Right ventricle myocardium inferior (tissue), 1 donor: ENCODE data around the gene SLC22A13. TPM values are rescaled to one million over a fixed set of nuclear protein-coding genes. Genes with fewer than 3 reads are reported as not detected.
"Not testable (repeated sequence)": the region's sequence is repeated elsewhere in the genome, so short reads cannot be mapped to it uniquely, and the experiment has no call there.

Experiments used
- ATAC-seq: fragments of 200-7000 bp; cut with Tn5 transposase; one replicate; pipeline ENCODE4 v1.9.1; 2020; ENCODE audit warnings: mild to moderate bottlenecking, moderate library complexity
- DNase-seq: peaks from one replicate; pipeline ENCODE4 v3.0.0; 2021; ENCODE audit errors: missing footprints
- intact Hi-C: fragments of 100-400 bp; cut with DNase I; formaldehyde crosslinking; loops from one replicate; pipeline ENCODE4 v1.11.0; 2022
- long read RNA-seq: library from polyadenylated mRNA; unstranded; transcript quantifications from one replicate; pipeline ENCODE4 v2.0.0, GENCODE V29; 2021
- total RNA-seq: library from RNA; stranded (reverse); fragmentation: NEBNext Ultra II Directional; extraction: Animal tissue kit (Norgen Biotek cat#: 25700); gene quantifications from one replicate; pipeline ENCODE4 v1.2.1, GENCODE V29; 2021
- donor health status: DM: no; HTN: yes; CAD: no; lungs with severe emphysema.

SLC22A13 gene, protein sequence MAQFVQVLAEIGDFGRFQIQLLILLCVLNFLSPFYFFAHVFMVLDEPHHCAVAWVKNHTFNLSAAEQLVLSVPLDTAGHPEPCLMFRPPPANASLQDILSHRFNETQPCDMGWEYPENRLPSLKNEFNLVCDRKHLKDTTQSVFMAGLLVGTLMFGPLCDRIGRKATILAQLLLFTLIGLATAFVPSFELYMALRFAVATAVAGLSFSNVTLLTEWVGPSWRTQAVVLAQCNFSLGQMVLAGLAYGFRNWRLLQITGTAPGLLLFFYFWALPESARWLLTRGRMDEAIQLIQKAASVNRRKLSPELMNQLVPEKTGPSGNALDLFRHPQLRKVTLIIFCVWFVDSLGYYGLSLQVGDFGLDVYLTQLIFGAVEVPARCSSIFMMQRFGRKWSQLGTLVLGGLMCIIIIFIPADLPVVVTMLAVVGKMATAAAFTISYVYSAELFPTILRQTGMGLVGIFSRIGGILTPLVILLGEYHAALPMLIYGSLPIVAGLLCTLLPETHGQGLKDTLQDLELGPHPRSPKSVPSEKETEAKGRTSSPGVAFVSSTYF
- total RNA-seq: not detected
- long read RNA-seq: 0 reads

DNA sequence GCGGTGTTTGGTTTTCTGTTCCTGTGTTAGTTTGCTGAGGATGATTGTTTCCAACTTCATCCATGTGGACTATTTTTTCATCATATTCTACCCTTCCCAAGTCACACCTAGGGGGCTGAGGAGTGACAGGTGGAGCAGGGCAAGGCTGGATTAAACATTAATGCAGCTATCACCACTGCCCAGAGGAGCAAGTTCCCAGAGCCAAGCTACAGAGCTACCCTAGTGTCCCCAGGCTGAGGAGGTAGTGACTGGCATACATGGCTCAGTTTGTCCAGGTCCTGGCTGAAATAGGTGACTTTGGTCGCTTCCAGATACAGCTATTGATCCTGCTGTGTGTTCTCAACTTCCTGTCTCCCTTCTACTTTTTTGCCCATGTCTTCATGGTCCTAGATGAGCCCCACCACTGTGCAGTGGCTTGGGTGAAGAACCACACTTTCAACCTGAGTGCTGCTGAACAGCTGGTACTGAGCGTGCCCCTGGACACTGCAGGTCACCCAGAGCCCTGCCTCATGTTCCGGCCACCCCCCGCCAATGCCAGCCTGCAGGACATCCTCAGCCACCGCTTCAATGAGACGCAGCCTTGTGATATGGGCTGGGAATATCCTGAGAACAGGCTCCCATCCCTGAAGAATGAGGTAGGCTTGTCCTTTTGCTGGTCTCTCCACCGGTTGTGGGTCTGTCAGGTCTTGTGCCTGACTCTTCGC, at the start of gene SLC22A13:
Gene SLC22A13 (plus strand): TSS at position 209 of the 704 bp plus-strand sequence. CDS start 49 bp downstream, at position 258.
- intact Hi-C loops: no loop called here
- DNase-seq (no peak), ATAC-seq (no peak)

DNA sequence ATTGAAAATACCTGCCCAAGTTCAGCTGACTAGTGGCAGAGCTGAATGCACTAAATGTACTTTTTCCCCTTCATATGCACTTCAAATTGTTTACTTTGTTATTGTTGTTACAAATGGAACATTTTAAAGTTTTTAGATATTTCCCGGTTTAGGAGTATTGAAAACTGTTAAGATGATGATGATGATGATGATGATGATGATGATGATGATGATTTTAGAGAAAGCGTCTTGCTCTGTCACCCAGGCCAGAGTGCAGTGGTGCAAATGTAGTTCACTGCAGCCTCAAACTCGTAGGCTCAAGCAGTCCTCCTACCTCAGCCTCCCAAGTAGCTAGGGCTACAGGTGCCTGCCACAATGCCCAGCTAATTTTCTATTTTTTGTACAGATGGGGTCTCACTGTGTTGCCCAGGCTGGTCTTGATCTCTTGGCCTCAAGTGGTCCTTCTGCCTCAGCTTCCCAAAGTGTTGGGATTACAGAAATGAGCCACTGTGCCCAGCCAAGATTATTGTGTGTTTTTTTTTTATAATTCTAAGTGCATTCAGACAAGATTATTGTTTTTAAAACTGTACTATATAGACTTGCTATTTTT, 45.9 kb upstream of the SLC22A13 start:
- no peak for DNase-seq
- intact Hi-C loops: no loop called here
- ATAC-seq: no peak

- ATAC-seq (no peak), DNase-seq (no peak)
- intact Hi-C loops: no loop called here
These were observed 44.6 kb upstream of the SLC22A13 start for GRCh38 chr3:38221005-38221404.

DNA sequence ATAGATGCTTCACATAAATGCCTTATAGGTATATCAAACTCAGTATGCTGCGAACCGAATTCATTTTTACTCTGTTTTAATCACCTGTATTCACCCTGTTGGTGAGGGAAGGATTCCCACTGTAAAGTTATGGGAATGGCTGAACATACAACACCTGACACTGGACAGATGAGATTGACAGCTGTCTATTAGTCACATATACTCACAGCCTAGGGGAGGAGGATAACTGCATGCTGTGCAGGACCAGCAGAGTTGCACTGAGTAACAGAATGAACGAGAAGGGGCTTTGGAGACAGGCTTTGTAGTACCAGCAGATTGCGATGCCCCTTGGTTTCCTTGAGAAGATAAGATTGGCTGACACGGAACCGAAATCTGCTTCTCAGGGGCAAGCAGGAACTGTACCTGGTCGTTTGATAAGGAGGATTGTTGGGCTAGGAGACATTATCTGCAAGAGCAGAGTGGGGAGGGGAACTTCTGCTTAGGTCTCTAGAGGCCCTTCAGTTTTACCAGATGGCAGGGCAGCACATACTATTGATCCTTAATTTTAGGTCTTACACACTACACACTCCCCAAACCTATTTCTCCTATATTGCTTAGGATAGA, 43.5 kb upstream of the SLC22A13 start:
- intact Hi-C loops: no loop called here
- DNase-seq (no peak), ATAC-seq (no peak)

DNA sequence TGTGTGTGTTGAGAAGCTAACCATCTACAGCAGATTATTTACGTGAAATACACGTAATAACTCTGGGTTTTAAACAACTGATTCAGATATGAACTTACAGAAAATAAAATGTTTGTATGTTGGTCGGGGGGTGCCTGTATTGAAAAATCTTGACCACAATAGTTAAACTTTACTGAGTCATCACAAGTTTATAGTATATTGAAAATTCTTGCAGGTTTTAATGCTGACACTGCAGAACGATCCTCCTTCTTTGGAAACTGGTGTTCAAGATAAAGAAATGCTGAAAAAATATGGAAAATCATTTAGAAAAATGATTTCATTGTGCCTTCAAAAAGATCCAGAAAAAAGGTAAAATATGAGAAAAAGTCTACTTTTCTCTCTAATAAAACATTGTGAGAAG, 41.3 kb upstream of the SLC22A13 start:
- DNase-seq: no peak
- intact Hi-C loops: no loop called here
- ATAC-seq: no peak

- DNase-seq (no peak), ATAC-seq (no peak)
- intact Hi-C loops: no loop called here
These were observed 39.3 kb upstream of the SLC22A13 start for GRCh38 chr3:38226273-38226672.

- peak; percentile 79 for ATAC-seq
These were observed 37.6 kb upstream of the SLC22A13 start for GRCh38 chr3:38227989-38228388.

DNA sequence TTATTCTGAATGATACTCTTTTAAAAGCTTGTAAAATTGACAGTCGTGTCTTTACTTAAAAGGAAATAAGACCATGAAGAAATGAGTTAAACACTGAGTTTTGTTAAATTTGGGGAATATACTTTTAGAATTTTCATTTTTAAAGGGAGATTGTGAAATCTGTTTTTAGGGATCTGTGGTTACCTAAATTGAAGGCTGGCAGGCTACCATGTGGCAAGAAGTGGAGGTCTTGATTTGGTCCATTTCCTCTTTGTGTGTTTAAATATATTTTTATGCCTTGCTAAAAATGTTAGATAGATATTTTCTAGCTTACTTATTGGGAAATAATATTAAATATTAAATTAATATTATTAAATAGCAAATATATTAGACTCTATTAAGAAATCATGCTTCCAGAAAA, 36.6 kb upstream of the SLC22A13 start:
- intact Hi-C loops: no loop called here
- no peak for ATAC-seq

More at GRCh38 chr3:38227989-38228388, 37.6 kb upstream of the SLC22A13 start:
- DNase-seq: no peak
- intact Hi-C loops: no loop called here

GRCh38 chr3:38232701-38233100, 32.9 kb upstream of the SLC22A13 start:
- no peak for DNase-seq
- ATAC-seq: no peak
- intact Hi-C loops: no loop called here

More for the DNA sequence above, 36.6 kb upstream of the SLC22A13 start:
- DNase-seq: no peak

- intact Hi-C loops: loop anchor here (5.0 kb wide), 1 partner anchor 108 kb away; no protein-coding TSS in a partner anchor
- DNase-seq (no peak), ATAC-seq (no peak)
These were observed 30.1 kb upstream of the SLC22A13 start for GRCh38 chr3:38235466-38235865.

DNA sequence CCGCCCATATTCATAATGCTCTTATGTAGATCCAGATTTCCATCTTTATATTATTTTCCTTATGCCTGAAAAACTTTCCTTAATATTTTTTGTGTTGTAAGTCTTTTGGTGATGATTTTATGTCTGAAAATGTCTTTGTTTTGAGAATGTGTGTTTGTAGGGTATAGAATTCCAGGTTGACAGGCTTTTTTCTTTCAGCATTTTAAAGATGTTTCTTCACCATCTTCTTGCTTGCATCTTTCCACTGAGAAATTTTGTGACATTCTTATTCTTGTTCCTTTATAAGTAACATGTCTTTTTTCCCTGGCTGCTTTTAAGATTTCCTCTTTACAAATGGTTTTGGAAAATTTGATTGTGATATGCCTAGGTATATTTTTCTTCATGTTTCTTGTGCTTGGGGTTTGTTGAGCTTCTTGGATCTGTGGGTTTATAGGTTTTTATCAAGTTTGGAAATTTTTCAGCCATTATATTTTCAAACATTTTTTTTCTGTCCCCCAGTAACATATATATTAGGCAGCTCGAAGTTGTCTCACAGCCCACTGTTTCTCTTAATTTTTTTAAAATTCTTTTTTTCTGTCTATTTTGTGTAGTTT, 27.1 kb upstream of the SLC22A13 start:
- no peak for DNase-seq
- intact Hi-C loops: loop anchor here (5.0 kb wide), 1 partner anchor 111 kb away; no protein-coding TSS in a partner anchor
- no peak for ATAC-seq

GRCh38 chr3:38242812-38243211, 22.8 kb upstream of the SLC22A13 start:
- ATAC-seq, DNase-seq, intact Hi-C loops: not testable (repeated sequence)

DNA sequence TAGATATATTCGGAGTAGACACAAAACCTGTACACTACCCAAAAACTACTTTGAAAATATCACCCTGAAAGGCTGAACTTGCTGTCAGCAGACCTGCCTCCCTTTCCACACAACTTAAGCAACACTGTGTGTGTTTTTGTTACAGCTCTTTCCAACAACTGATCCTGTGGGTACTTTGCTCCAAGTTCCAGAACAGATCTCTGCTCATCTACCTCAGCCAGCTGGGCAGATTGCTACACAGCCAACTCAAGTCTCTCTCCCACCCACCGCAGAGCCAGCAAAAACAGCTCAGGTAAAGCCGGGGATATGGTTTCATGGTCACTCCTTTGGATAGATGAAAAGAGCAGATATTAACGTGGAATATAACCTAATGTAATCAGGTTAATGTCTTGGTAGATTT, 19.7 kb upstream of the SLC22A13 start:
- DNase-seq: no peak
- no peak for ATAC-seq
- intact Hi-C loops: no loop called here

DNA sequence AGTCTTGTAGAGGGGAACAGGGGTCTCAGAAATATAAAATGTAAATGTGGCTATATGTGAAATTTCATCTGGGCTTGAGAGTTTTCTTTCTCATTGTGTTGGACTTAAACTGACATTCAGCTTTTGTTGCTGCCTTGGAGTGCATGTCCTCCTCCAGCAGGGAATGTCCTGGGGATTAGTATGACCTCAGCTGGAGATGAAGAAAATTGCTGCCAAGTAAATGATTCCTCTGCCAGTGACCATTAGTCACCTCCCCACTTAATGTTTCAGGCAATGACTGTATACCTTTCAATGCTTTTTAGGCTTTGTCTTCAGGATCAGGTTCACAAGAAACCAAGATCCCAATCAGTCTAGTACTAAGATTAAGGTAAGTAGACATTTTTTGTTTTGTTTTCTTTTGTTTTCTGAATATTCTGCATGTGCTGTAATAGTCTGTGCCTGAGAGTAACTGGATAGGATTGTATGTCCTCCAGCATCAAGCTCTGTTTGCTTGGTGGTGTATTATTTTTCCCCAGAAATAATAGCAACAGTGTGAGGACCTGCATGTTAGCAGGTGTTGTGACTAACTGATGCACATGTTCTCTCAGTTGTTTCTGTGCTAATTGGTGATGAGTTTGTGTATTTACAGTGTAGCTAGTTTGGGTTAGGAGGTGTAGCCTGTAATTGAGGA, 18.1 kb upstream of the SLC22A13 start:
- DNase-seq (no peak), ATAC-seq (peak; percentile 89)
- intact Hi-C loops: no loop called here

DNA sequence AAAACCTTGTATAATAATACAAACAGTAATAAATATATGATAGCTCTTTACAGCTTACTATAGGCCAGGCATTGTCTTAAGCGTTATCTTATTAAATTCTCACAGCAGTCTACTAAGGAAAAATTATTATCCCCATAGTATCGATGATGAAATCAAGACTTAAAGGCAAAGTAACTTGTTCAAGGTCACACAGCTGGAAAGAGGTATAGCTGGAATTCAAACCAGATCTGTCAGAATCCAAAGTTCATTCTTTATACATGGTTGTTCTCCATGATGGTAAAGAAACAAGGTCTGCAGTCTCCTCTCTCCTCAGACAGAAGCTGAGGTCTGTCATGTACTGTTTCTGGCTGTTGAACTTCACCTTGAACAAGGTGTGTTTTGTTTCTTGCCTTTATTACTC, 15.4 kb upstream of the SLC22A13 start:
- no peak for DNase-seq
- intact Hi-C loops: no loop called here
- ATAC-seq: no peak

DNA sequence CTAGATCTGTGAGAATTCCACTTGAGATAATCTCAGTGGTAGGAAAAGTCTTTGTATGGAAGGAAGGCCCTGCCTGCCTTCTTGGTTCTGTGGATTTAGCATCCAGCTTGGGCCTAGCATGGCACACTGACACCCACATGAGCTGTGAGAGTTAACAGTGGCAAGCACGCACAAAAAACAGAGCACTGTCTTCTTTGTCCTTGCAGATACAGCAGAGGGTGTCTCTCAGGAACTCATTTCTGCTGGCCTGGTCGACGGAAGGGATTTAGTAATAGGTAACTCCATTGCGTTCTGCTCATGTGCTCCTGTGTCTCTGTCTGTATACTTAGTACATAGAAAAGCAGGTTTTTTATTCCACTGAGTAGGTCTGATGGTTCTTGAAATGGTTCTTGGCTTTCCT, 14.4 kb upstream of the SLC22A13 start:
- no peak for ATAC-seq
- DNase-seq: no peak
- intact Hi-C loops: no loop called here

- DNase-seq: no peak
- intact Hi-C loops: no loop called here
- no peak for ATAC-seq
These were observed 11.9 kb upstream of the SLC22A13 start for GRCh38 chr3:38253704-38254103.

GRCh38 chr3:38254872-38255271, 10.7 kb upstream of the SLC22A13 start:
- no peak for ATAC-seq
- no peak for DNase-seq
- intact Hi-C loops: no loop called here
